ENCODE measurements around the gene KCNJ6. TPM values are rescaled to one million over a fixed set of nuclear protein-coding genes. Genes with fewer than 3 reads are reported as not detected.
A peak's percentile ranks its signal among the peaks of the same experiment; 100 is the strongest.

The KCNJ6 gene
- total and polyA plus RNA-seq, 8 donors = 0.28 to 1.9 (median 0.55) TPM

- DNase-seq = no peak
- H3K9me3 ChIP-seq = no peaks in the 10 kb centered on the region
- no peak overlapping the region for H3K27ac ChIP-seq
- TF ChIP-seq, protein P1, sequence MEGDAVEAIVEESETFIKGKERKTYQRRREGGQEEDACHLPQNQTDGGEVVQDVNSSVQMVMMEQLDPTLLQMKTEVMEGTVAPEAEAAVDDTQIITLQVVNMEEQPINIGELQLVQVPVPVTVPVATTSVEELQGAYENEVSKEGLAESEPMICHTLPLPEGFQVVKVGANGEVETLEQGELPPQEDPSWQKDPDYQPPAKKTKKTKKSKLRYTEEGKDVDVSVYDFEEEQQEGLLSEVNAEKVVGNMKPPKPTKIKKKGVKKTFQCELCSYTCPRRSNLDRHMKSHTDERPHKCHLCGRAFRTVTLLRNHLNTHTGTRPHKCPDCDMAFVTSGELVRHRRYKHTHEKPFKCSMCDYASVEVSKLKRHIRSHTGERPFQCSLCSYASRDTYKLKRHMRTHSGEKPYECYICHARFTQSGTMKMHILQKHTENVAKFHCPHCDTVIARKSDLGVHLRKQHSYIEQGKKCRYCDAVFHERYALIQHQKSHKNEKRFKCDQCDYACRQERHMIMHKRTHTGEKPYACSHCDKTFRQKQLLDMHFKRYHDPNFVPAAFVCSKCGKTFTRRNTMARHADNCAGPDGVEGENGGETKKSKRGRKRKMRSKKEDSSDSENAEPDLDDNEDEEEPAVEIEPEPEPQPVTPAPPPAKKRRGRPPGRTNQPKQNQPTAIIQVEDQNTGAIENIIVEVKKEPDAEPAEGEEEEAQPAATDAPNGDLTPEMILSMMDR (IDR thresholded peaks at IDR 0.05) = no peak
- no peaks in the 10 kb centered on the region for H3K4me1 ChIP-seq
- ATAC-seq = peak in 2 of 4 donors; percentile 47 to 60
- H3K4me3 ChIP-seq = no peak overlapping the region
- FAIRE-seq = no peak
- no peaks in the 10 kb centered on the region for H3K36me3 ChIP-seq
- intact Hi-C loops (cut with DNase I) = no loop called here
- 50 to 61% methylated on average over 4 of the region's 4 CpGs for WGBS, 2 donors
- H3K27me3 ChIP-seq = no peaks in the 10 kb centered on the region
Measured at GRCh38 chr21:37904856-37905255, 11.4 kb downstream of the KCNJ6 start.

- intact Hi-C loops (cut with DNase I) = no loop called here
- DNase-seq (no peak), FAIRE-seq (no peak), ATAC-seq (no peak)
- H3K27me3 ChIP-seq = no peaks in the 10 kb centered on the region
- no peaks in the 10 kb centered on the region for H3K9me3 ChIP-seq
- H3K4me3 ChIP-seq = no peak overlapping the region
- TF ChIP-seq, protein P1 (IDR thresholded peaks at IDR 0.05) = no peak
- H3K36me3 ChIP-seq = no peaks in the 10 kb centered on the region
- WGBS, 2 donors = 65 to 73% methylated on average over 2 of the region's 2 CpGs
- no peaks in the 10 kb centered on the region for H3K4me1 ChIP-seq
- H3K27ac ChIP-seq = no peak overlapping the region
Measured at GRCh38 chr21:37903396-37903795, 12.9 kb downstream of the KCNJ6 start.

DNA sequence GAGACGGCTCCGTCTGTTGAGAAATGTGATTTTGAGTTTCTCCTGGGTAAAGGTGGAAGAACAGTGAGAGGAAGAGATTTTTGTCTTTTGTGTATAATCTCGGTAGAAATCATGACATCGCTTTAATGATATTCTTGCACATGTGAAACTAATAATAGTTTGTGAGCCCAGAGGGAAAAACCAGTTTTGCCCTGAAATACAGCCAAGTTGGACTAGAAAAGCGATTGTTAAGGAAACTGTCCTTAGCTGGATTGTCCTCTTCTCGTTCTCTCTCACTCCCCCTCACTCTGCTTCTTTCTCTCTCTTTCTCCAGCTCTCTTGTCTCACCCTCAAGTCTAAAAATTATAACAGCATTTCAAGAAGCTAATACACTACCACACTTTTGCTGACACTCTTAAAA is 17.1 kb downstream of the KCNJ6 start:
- Histone ChIP-seq H3K4me3 (no peak overlapping the region), H3K27ac (no peak overlapping the region), H3K36me3 (no peaks in the 10 kb centered on the region), H3K4me1 (no peaks in the 10 kb centered on the region), H3K27me3 (peaks cover 0 to 7% (median 0%) of the 10 kb centered on the region in 4 donors), H3K9me3 (no peaks in the 10 kb centered on the region)
- intact Hi-C loops (cut with DNase I) = no loop called here
- no peak for DNase-seq
- 44 to 52% methylated on average over 6 of the region's 6 CpGs for WGBS, 2 donors
- TF ChIP-seq, protein P1 (IDR thresholded peaks at IDR 0.05) = no peak
- ATAC-seq = no peak
- no peak for FAIRE-seq

GRCh38 chr21:37896788-37897187 is 19.5 kb downstream of the KCNJ6 start:
- ATAC-seq (no peak), DNase-seq (no peak), FAIRE-seq (no peak)
- TF ChIP-seq, protein P1 (IDR thresholded peaks at IDR 0.05) = no peak
- Histone ChIP-seq H3K4me1 (no peaks in the 10 kb centered on the region), H3K27me3 (peaks cover 0 to 11% (median 0%) of the 10 kb centered on the region in 4 donors), H3K27ac (no peak overlapping the region), H3K9me3 (no peaks in the 10 kb centered on the region), H3K36me3 (no peaks in the 10 kb centered on the region), H3K4me3 (no peak overlapping the region)
- intact Hi-C loops (cut with DNase I) = no loop called here
- 42 to 55% methylated on average over 5 of the region's 5 CpGs for WGBS, 2 donors

DNA sequence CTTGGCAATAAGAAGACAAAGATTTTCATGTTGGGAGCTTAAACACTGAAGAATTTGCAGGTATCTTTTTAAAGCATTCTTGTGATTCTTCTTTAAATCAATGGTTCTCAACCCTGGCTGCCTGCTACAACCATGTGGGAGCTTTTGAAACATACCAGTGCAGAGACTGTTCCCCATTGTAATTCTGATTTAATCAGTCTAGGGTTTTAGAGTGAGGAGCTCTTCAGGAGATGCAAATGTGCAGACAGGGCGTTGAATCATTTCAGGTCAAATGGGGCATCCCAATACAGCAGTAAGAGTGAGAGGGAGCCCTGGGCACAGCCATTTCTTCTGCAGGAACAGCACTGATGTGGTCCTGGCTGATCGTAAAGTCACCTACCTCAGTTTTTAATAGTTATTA is 24.3 kb downstream of the KCNJ6 start:
- TF ChIP-seq, protein P1 (IDR thresholded peaks at IDR 0.05) = no peak
- Histone ChIP-seq H3K9me3 (no peaks in the 10 kb centered on the region), H3K27ac (no peak overlapping the region), H3K4me1 (no peaks in the 10 kb centered on the region), H3K27me3 (peaks cover 0 to 11% (median 0%) of the 10 kb centered on the region in 4 donors), H3K4me3 (no peak overlapping the region), H3K36me3 (no peaks in the 10 kb centered on the region)
- DNase-seq (no peak), ATAC-seq (no peak), FAIRE-seq (no peak)
- intact Hi-C loops (cut with DNase I) = no loop called here
- WGBS, 2 donors = 55% methylated on average over 2 of the region's 2 CpGs

Measured in pancreas (tissue), 10 donors.